GM18505 (cell line): ENCODE data around the gene CACNA1H.
"Not testable (repeated sequence)": the region's sequence is repeated elsewhere in the genome, so short reads cannot be mapped to it uniquely, and the experiment has no call there.

Experiments used
- ATAC-seq: cut with Tn5 transposase; IDR thresholded peaks from one replicate; pipeline ENCODE4 v1.9.1; 2021; ENCODE audit not compliant: unreplicated experiment
- POLR2A ChIP-seq: IDR thresholded peaks from 4 replicates; pipeline ENCODE4 v1.6.1; 2011; ENCODE audit warnings: borderline replicate concordance; ENCODE audit not compliant: insufficient read depth, insufficient read length; ENCODE audit errors: extremely low read depth

CACNA1H gene

DNA sequence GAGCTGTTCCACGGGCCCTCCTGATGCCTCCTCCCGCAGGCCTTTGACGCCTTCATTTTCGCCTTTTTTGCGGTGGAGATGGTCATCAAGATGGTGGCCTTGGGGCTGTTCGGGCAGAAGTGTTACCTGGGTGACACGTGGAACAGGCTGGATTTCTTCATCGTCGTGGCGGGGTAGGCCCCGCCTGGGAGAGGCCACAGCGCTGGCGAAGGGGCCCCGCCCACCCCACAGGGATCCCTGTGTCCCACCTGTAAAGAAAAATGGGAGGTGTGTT, 42.4 kb downstream of the CACNA1H start:
- no peak for TF ChIP-seq POLR2A
- no peak for ATAC-seq

DNA sequence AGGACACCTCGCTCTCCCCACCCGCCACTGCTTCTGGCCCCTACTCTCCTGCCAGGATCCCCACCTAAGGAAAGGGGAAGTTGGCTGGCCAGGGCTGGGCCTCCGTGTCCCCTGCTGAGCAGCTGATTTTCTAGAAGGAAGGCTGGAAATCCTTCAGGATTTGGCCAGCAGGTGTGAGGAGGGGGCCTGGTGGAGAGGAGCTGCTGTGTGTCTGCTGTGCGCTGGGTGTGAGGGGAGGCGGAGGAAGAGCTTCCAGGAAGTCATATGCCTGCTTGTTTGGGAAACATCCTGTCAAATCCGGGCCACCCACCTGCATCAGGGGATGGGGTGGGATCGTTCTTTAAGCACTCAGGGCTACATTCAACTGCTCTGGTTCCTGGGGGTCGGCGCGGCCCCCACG, 43.6 kb downstream of the CACNA1H start:
- TF ChIP-seq POLR2A, result no peak

DNA sequence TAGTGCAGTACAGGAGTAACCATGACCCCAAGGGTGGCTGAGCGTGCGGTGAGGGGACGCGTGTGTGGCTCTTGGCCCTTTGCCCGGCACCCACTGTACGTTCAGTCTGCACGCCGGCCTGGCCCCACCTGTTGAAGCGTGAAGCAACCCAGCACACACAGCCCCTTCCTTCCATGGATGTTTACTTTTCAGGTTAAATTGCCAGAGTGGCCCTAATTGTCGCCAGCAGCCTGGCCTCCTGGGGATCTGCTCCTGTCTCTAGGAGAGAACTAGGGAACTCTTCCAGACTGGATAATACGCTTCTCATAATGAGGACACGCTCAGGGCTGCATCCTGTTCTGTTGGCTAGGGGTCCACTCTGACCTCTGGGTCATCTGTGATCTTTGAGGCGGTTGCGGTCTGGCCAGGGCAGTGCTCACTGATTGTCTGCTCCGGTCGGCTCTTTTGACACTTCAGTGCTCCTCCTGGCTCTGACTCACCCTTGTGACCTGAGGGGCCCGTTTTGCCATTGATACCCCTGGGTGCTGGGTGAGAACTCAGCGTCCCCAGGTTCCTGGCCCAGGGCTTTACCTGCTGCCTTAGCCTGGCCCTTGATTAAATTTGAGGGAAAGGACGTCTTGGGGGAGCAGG, 44.4 kb downstream of the CACNA1H start:
- ATAC-seq, result no peak
- TF ChIP-seq POLR2A, result no peak

More for the DNA sequence above, 43.6 kb downstream of the CACNA1H start:
- no peak for ATAC-seq

DNA sequence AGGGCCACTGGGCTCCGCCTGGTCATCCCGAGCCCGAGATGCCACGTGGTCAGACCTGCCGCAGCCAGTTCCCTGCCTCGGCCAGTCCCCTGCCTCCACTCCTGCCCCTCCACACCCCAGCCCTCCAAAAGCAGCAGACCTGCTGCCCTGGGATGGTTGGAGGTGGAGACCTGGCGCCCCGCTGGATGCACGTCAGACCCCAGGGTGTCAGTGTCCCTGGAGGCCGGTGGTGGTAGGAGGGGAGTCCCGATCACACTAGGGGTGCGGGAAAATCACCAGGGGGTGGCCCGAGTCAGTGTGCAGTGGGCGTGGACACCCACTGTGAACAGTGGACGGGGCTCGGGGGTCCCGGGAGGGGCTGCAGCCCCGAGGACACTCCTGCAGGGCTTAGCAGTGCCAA, 45.3 kb downstream of the CACNA1H start:
- no peak for ATAC-seq
- TF ChIP-seq POLR2A, result no peak

DNA sequence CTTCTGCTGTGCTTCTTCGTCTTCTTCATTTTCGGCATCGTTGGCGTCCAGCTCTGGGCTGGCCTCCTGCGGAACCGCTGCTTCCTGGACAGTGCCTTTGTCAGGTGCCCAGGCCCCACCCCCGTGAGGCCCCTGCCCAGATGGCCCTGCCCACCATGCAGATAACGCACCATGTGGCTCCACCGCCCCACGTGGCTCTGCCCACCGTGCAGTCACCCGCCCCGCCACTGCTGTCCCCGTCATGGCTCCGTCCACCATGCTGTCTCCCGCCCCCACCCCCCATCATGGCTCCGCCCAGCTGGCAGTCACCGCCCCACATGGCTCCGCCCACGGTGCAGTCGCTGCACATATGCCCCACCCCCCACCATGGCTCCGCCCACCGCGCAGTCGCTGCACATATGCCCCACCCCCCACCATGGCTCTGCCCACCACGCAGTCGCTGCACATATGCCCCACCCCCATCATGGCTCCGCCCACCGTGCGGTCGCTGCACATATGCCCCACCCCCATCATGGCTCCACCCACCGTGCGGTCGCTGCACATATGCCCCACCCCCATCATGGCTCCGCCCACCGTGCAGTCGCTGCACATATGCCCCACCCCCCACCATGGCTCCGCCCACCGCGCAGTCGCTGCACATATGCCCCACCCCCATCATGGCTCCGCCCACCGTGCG, 45.9 kb downstream of the CACNA1H start:
- ATAC-seq, result not testable (repeated sequence)

DNA sequence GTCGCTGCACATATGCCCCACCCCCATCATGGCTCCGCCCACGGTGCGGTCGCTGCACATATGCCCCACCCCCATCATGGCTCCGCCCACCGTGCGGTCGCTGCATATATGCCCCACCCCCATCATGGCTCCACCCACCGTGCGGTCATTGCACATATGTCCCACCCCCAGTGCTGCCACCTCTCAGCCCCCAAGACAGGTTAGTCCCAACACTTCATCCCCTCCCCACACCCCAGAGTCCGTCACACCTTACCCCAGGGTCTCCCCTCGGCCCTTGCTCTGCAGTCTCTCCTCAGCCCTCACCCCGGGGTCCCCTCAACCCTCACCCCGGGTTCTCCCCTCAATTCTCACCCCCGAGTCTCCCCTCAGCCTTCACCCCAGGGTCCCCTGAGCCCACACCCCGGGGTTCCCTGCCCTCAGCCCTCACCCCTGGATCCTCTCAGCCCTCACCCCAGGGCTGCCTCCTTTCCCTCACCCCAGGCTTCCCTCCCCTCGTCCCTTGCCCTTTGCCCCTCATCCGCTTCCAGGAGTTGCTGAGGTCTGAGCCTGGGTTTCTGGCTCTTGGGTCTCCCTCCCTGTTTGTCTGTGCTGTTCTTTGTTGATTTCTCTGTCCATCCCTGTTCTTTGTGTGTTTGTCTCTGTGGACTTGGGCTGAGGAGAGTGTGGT, 46.6 kb downstream of the CACNA1H start:
- no peak for ATAC-seq
- no peak for TF ChIP-seq POLR2A

DNA sequence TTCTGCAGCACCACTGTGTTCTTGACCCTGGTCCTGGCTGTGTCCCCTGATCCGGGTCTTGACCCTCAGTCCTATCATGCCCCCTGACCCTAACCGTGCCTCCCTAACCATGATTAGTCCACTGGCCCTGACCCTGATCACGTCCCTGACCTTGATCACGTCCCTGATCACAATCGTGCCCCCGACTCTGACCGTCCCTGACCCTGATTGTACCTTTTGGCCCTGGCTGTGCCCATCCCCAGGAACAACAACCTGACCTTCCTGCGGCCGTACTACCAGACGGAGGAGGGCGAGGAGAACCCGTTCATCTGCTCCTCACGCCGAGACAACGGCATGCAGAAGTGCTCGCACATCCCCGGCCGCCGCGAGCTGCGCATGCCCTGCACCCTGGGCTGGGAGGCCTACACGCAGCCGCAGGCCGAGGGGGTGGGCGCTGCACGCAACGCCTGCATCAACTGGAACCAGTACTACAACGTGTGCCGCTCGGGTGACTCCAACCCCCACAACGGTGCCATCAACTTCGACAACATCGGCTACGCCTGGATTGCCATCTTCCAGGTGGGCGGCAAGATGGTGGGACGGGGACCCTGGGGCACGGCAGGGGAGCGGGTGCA, 47.2 kb downstream of the CACNA1H start:
- no peak for ATAC-seq
- no peak for TF ChIP-seq POLR2A

DNA sequence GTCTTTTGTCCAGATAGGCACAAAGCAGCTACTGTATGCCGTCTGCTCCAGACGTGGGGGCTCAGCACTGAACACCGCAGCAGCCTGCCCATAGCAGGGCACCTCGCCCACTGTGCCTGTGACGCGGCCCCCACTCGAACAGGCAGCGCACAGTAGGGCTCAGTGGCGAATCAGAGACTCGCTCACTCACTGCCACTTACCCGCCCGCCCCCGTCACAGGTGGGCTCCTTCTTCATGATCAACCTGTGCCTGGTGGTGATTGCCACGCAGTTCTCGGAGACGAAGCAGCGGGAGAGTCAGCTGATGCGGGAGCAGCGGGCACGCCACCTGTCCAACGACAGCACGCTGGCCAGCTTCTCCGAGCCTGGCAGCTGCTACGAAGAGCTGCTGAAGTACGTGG, 48.5 kb downstream of the CACNA1H start:
- no peak for ATAC-seq
- TF ChIP-seq POLR2A, result no peak

DNA sequence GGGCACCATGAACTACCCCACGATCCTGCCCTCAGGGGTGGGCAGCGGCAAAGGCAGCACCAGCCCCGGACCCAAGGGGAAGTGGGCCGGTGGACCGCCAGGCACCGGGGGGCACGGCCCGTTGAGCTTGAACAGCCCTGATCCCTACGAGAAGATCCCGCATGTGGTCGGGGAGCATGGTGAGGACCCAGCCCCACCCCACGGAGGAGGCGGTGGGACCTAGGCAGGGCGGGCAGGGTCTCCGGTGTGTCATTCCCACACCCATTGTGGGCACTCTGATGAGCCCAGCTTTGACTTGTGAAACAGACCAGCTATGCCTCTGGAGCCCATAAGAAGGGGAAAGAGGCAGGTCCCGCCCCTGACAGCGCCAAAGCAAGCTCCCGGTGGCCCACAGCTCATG, 49.4 kb downstream of the CACNA1H start:
- TF ChIP-seq POLR2A, result no peak
- no peak for ATAC-seq

DNA sequence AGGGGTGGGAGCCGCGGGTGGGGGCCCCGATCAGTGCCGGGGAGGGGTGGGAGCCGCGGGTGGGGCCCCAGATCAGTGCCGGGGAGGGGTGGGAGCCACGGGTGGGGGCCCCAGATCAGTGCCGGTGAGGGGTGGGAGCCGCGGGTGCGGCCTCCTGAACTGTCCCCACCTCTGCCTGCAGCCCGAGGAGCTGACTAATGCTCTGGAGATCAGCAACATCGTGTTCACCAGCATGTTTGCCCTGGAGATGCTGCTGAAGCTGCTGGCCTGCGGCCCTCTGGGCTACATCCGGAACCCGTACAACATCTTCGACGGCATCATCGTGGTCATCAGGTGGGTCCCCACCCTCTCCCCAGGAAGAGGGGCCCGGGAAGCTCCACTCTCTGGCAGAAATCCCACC, 52.0 kb downstream of the CACNA1H start:
- TF ChIP-seq POLR2A, result no peak
- no peak for ATAC-seq

DNA sequence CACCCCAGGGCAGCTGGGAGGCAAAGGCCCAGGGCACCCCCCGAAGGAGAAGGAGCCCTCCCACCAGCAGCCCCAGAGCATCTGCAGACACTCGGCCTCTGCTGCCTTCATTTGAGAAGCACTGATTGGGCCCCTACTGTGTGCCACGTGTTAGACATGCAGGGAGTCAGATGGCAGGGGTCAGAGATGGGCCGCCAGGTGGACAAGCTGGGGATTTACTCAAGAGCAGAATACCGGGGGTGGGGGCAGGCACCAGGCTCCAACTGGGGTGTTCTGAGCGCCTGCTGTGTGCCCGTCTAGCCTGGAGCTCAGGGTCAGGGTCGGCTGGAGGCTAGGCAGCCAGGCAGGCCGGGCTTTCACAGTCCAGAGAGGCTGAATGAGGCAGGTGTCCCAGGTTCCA, 53.4 kb downstream of the CACNA1H start:
- no peak for ATAC-seq
- no peak for TF ChIP-seq POLR2A

DNA sequence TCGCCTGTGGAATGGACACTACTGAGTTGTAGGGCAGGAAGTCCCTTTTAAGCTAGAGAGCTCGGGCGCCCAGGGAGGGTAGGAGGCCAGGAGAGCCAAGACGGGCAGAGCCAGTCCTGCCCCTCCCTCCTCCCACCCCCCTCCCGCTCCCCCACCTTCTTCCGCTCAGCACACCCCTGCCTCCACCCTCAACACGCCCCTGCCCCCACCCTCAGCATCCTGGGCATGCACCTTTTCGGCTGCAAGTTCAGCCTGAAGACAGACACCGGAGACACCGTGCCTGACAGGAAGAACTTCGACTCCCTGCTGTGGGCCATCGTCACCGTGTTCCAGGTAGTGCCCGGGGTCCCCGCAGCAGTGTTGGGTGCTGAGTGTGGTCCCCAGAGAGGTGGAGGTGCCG, 53.9 kb downstream of the CACNA1H start:
- ATAC-seq, result no peak
- no peak for TF ChIP-seq POLR2A

DNA sequence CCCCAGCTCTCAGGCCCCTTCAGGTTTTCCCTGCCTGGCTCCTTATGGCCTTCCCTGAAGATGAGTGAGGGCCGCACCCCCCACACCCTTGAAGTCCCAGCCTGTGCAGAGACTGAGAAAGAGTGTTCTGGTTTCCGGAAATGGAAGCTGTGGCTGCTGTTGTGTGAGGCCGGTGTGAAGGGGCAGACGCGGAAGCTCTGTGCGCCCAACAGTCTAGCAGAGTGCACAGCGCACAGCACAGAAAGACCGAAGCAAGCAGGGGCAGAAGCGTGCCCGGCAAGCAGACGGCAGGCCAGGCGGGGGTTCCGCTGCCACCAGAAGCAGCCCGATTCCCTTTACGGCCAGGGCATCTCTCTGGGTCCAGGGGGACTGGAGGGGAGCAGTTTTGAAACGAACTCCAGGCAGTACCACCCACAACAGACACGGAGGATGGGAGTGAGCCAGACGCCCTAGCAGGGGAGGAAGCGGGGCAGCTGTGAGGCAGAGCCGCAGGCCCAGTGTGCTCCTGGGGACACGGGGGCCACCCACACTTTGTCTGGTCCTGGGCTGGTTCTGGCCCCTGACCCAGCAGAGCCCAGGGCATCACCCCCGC, 55.4 kb downstream of the CACNA1H start:
- no peak for TF ChIP-seq POLR2A
- no peak for ATAC-seq

DNA sequence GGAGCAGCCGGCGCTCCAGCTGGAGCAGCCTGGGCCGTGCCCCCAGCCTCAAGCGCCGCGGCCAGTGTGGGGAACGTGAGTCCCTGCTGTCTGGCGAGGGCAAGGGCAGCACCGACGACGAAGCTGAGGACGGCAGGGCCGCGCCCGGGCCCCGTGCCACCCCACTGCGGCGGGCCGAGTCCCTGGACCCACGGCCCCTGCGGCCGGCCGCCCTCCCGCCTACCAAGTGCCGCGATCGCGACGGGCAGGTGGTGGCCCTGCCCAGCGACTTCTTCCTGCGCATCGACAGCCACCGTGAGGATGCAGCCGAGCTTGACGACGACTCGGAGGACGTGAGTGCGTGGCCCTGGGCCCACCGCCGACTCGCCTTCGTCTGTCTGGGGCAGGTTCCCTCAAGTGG, 56.2 kb downstream of the CACNA1H start:
- TF ChIP-seq POLR2A, result no peak
- ATAC-seq, result no peak
